HepG2 (cell line): Measurements from ENCODE around the gene BCAS1. TPM values are rescaled to one million over a fixed set of nuclear protein-coding genes. Genes with fewer than 3 reads are reported as not detected.
A peak's percentile ranks its signal among the peaks of the same experiment; 100 is the strongest.

ENCODE experiments used
- ATAC-seq: fragments of 200-7000 bp; cut with Tn5 transposase; 3 replicates; pipeline ENCODE4 v1.9.1; 2020; ENCODE audit warnings: mild to moderate bottlenecking, moderate library complexity
- BruUV-seq: library from RNA; stranded (reverse); fragments of 400-500 nt; replicated peaks from 2 replicates; lab custom pipeline; 2021; lab: Mats Ljungman, UMichigan
- CTCF ChIA-PET: fragments of 300-600 bp; formaldehyde crosslinking; extraction: SDS; loops from one replicate; lab custom pipeline; 2021; ENCODE audit warnings: low total read pairs, inconsistent platforms, low intra/inter-chr PET ratio; lab: Yijun Ruan, JAX
- POLR2A ChIA-PET: fragments of 350-600 bp; sonication (Branson Sonifier 250); formaldehyde crosslinking; loops from one replicate; lab custom pipeline; 2020; ENCODE audit warnings: antibody characterized with exemption, inconsistent platforms; lab: Yijun Ruan, JAX
- DNase-seq: peaks from one replicate; pipeline ENCODE4 v3.0.0-alpha.2; 2015; ENCODE audit warnings: low spot score
- FAIRE-seq: peaks from 3 replicates; lab custom pipeline; 2011; peaks lifted over from hg19 to GRCh38; lab: Jason Lieb, UNC
- H2AFZ ChIP-seq: one replicate; pipeline ENCODE4 v1.6.1; 2011; ENCODE audit warnings: low read length, inconsistent platforms
- H3K27ac ChIP-seq: fragments of 300-600 bp; 3 replicates; pipeline ENCODE4 v1.8.0; 2011; ENCODE audit warnings: mixed run types, mild to moderate bottlenecking, mixed read lengths, low read length, inconsistent platforms; ENCODE audit not compliant: insufficient read depth; ENCODE audit errors: extremely low read length
- H3K27me3 ChIP-seq, 2 experiments: fragments of 200-600 bp in 1 of 2; 2 replicates in 1 of 2; 3 replicates in 1 of 2; pipeline versions ENCODE4 v1.6.0 to v1.8.0; 2011; ENCODE audit warnings: low read length in 2 of 2, mild to moderate bottlenecking in 2 of 2, moderate library complexity in 2 of 2, inconsistent platforms in 1 of 2; ENCODE audit not compliant: insufficient read depth in 2 of 2, control insufficient read depth in 1 of 2
- H3K36me3 ChIP-seq, 2 experiments: fragments of 200-600 bp in 1 of 2; replicated peaks in 1 of 2; 2 replicates in 1 of 2; 3 replicates in 1 of 2; pipeline versions ENCODE4 v1.5.1 to v1.8.0; 2011; ENCODE audit warnings: low read length in 2 of 2, inconsistent platforms in 1 of 2; ENCODE audit not compliant: insufficient read depth in 2 of 2, control insufficient read depth in 1 of 2
- H3K4me1 ChIP-seq: 2 replicates; pipeline ENCODE4 v1.5.1; 2012; ENCODE audit warnings: low read length, inconsistent platforms; ENCODE audit not compliant: insufficient read depth
- H3K4me2 ChIP-seq: 2 replicates; pipeline ENCODE4 v1.6.0; 2011; ENCODE audit warnings: low read depth, low read length, inconsistent platforms
- H3K4me3 ChIP-seq, 3 experiments: fragments of 200-600 bp in 1 of 3; sonication (generic), shearing (Covaris generic) in 1 of 3; replicated peaks in 1 of 3; 2 replicates each; pipeline ENCODE4 v1.5.1; 2011 to 2016; ENCODE audit warnings: low read length in 3 of 3, inconsistent platforms in 2 of 3, low read depth in 2 of 3, mild to moderate bottlenecking in 2 of 3, control low read depth in 1 of 3, mixed read lengths in 1 of 3; ENCODE audit not compliant: insufficient read depth in 1 of 3
- H3K79me2 ChIP-seq: one replicate; pipeline ENCODE4 v1.6.1; 2011; ENCODE audit warnings: low read length, inconsistent platforms; ENCODE audit not compliant: insufficient read depth
- H3K9ac ChIP-seq: 2 replicates; pipeline ENCODE4 v1.6.0; 2011; ENCODE audit warnings: mild to moderate bottlenecking, low read depth, low read length, inconsistent platforms; ENCODE audit not compliant: insufficient read depth
- H3K9me3 ChIP-seq: 2 replicates; pipeline ENCODE4 v1.5.1; 2012; ENCODE audit warnings: mild to moderate bottlenecking, low read length
- H4K20me1 ChIP-seq: 2 replicates; pipeline ENCODE4 v1.6.0; 2011; ENCODE audit warnings: inconsistent platforms, mild to moderate bottlenecking, low read length, moderate library complexity; ENCODE audit not compliant: insufficient read depth
- ARID2 ChIP-seq: sonication (generic); formaldehyde crosslinking; IDR thresholded peaks from 2 replicates; pipeline ENCODE4 v1.8.1; 2022; ENCODE audit warnings: mild to moderate bottlenecking, missing genetic modification reagents, borderline replicate concordance
- ATF7 ChIP-seq, 2 experiments: fragments of 450-650 bp in 1 of 2; sonication (generic) in 1 of 2; formaldehyde crosslinking in 1 of 2; IDR thresholded peaks; 2 replicates each; pipeline versions ENCODE4 v1.4.0 to v1.6.1; 2016 to 2020; ENCODE audit warnings: antibody characterized with exemption in 1 of 2, mild to moderate bottlenecking in 1 of 2, missing genetic modification reagents in 1 of 2
- FOXJ3 ChIP-seq: sonication (generic); formaldehyde crosslinking; IDR thresholded peaks from 2 replicates; pipeline ENCODE4 v1.4.0; 2020; ENCODE audit warnings: missing genetic modification reagents, mild to moderate bottlenecking, borderline replicate concordance
- SETDB1 ChIP-seq: sonication (generic); formaldehyde crosslinking; IDR thresholded peaks from 2 replicates; pipeline ENCODE4 v1.5.1; 2020; ENCODE audit warnings: missing genetic modification reagents, mild to moderate bottlenecking, borderline replicate concordance
- SUZ12 ChIP-seq: fragments of 150-350 bp; IDR thresholded peaks from 2 replicates; pipeline ENCODE4 v1.6.1; 2014; ENCODE audit warnings: low read depth, low read length
- TCF7L2 ChIP-seq: IDR thresholded peaks from 2 replicates; pipeline ENCODE4 v1.6.1; 2011; ENCODE audit warnings: mild to moderate bottlenecking, low read depth, low read length, moderate library complexity
- TEAD3 ChIP-seq: optimal IDR thresholded peaks from 2 replicates; pipeline ENCODE3; 2016; ENCODE audit warnings: borderline replicate concordance
- ZNF44 ChIP-seq: sonication (generic); formaldehyde crosslinking; IDR thresholded peaks from 2 replicates; pipeline ENCODE4 v1.5.1; 2020; ENCODE audit warnings: mild to moderate bottlenecking, missing genetic modification reagents
- ZNF883 ChIP-seq: sonication (generic); formaldehyde crosslinking; IDR thresholded peaks from 2 replicates; pipeline ENCODE4 v1.5.1; 2020; ENCODE audit warnings: mild to moderate bottlenecking, missing genetic modification reagents; ENCODE audit errors: not compliant biosample characterization
- WGBS: methylation state at CpG from one replicate; pipeline ENCODE4 v1.1.6; 2017; ENCODE audit warnings: low lambda C conversion rate; 5-methylcytosine and 5-hydroxymethylcytosine counted together
- in situ Hi-C: cut with HindIII; loops from 2 replicates; pipeline ENCODE4 v1.10.0; 2017; ENCODE audit warnings: low pct_unique_long_range_greater_than_20kb; ENCODE audit not compliant: extremely low pct_ligation_motif_present
- intact Hi-C: fragments of 100-400 bp; cut with micrococcal nuclease; formaldehyde crosslinking; loops from one replicate; pipeline ENCODE4 v1.10.0; 2022; ENCODE audit not compliant: unreplicated experiment
- polyA plus RNA-seq, 8 experiments: library from polyadenylated mRNA; depleted of rRNA in 3 of 8; stranded (reverse) in 7 of 8; unstranded in 1 of 8; fragments of >200 nt; fragmentation: Illumina TruSeq in 4 of 8; extraction: Trizol in 4 of 8; gene quantifications; 2 replicates each; pipeline versions ENCODE4 v1.2.1 to v1.2.3, GENCODE V29; 2011 to 2016; ENCODE audit warnings: low read depth in 4 of 8, missing spikeins in 1 of 8, mixed read lengths in 1 of 8; ENCODE audit not compliant: insufficient read depth in 1 of 8
- total RNA-seq, 5 experiments: library from RNA; depleted of rRNA; stranded (reverse); fragments of >200 nt; fragmentation: Illumina TruSeq; extraction: Trizol; gene quantifications; 2 replicates each; pipeline ENCODE4 v1.2.3, GENCODE V29; 2016; ENCODE audit warnings: low read depth in 1 of 5

BCAS1 gene
- total and polyA plus RNA-seq, 2 of the 13 experiments (the other 11 are each of a cell fraction or from before 2014, with no cell fraction given), result 0.55 to 0.91 TPM

DNA sequence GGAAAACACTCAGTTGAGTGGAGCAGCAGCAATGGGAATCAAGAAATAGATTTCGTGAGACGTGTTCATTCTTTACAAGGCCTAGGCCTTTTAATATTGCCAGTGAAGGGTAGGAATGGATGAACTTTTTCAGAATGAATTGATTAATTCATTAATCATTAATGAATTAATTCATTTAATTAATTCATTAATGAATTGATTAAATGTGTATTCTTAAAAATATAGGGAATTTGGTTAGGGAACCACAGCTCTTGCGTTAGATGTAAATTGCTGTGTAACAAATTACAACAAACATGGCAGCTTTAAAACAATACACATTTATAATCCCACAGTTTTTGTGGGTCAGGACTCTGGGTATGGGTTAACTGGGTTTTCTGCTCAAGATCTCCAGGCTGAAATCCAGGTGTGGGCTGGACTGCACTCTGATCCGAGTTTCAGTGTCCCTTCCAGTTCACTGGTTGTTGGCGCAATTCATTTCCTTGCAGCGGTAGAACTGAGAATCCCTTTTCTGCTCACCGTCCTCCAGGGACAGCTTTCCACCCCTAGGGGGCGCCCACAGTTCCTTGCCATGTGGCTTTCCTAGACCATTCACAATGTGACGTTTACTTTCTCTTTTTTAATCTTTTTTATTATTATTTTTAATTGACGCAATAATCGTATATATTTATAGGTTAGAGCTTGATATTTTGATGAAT lies 32.8 kb upstream of the BCAS1 start (continued):
- TF ChIP-seq SETDB1 (CRISPR knock-in tag) (no peak), ATF7 (IDR thresholded peaks at IDR 0.05) (no peak), ATF7 (CRISPR knock-in tag; IDR thresholded peaks at IDR 0.05) (no peak; the same call in 1 of the 2 replicates), TCF7L2 (no peak)
- TF ChIP-seq, all 625 proteins: peak for 185

- intact Hi-C loops, result loop anchor here (10.0 kb wide), 1 partner anchor 528 kb away; no protein-coding TSS in a partner anchor
- Histone ChIP-seq H3K4me3 (no peak overlapping the region), H3K4me2 (no peak overlapping the region), H3K4me1 (peaks cover 87% of the 10 kb centered on the region), H3K9ac (no peak overlapping the region), H3K79me2 (no peaks in the 10 kb centered on the region), H3K36me3 (no peaks in the 10 kb centered on the region), H3K9me3 (no peaks in the 10 kb centered on the region), H2AFZ (no peak overlapping the region), H3K27ac (peak overlapping the region; percentile 96), H4K20me1 (no peaks in the 10 kb centered on the region), H3K27me3 (no peaks in the 10 kb centered on the region)
- ChIA-PET POLR2A (interaction anchor here (1.8 to 11.5 kb wide), 10 partner anchors 14 to 105 kb away, joined by 8 to 287 read pairs (median 22); partner anchors contain the start of gene PFDN4), CTCF (interaction anchor here (0.5 to 4.7 kb wide), 3 partner anchors 13 to 174 kb away, joined by 3 to 92 read pairs (median 5); no protein-coding TSS in a partner anchor)
- FAIRE-seq (no peak), DNase-seq (no peak), ATAC-seq (no peak)
- BruUV-seq, result no TSS peak
- in situ Hi-C loops, result no loop called here
- WGBS, result 92% methylated on average over 2 of the region's 2 CpGs
- TF ChIP-seq ZNF44, result 0 out of 2 replicates have a peak, but pooled peaks have one; percentile 41
- peak; percentile 16 for TF ChIP-seq TEAD3 (CRISPR knock-in tag)
- TF ChIP-seq SUZ12, result no peak
- no peak for TF ChIP-seq ARID2 (CRISPR knock-in tag)
- TF ChIP-seq ZNF883 (CRISPR knock-in tag), result peak; percentile 59
- no peak for TF ChIP-seq FOXJ3 (CRISPR knock-in tag)
Observed at GRCh38 chr20:54102543-54102942, 32.1 kb upstream of the BCAS1 start.
